HG03060 (cell line): Measurements from ENCODE around the gene MOB2.
"Not testable (repeated sequence)": the region's sequence is repeated elsewhere in the genome, so short reads cannot be mapped to it uniquely, and the experiment has no call there.

Source experiments
- ATAC-seq: cut with Tn5 transposase; IDR thresholded peaks from one replicate; pipeline ENCODE4 v1.9.1; 2021; ENCODE audit warnings: low read depth, moderate number of reproducible peaks; ENCODE audit not compliant: unreplicated experiment

MOB2 gene

DNA sequence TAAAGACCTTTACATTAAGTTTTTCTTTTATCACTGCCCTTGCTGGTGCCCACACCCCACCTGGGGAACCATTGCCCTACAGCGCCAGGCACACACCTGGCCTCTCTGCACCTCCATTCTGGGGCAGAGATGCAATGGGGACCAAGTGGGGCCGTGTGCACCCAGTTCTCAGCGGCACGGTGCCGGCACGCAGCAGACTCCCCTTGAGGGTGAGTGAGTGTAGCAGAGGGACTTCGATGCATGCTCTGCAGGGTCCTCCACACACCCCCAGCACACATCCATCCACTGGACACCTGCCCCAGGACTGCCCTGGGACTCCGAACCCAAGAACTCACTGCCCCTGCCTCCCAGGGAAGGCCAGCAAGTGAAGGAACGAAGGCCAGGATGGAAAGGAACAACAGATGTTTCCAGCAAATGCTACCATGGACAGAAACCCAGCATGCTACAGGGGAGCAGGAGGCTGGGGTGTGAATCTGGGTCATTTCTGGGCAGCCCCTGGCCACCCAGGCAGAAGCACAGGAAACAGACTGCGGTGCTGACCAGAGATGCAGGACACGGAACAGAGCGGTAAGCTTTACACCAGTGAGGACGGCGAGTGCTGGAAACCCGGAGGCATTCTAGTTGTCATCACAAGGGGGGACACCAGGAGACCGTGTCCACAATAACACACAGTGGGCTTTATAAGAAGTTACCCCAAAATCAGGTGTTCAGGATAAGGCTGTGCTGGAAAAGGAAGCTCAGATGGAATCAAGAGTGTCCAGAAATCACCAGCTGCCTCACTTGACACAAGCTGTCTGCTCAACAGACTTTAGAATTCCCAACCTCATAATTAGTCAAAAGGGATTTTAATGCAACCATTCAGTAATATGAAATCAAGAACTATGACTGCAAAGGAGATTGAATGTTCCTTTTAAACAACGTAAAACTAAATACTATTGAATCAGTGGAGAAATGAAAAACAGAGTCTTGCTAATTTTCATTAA, 32.7 kb upstream of the MOB2 start:
- ATAC-seq: no peak

DNA sequence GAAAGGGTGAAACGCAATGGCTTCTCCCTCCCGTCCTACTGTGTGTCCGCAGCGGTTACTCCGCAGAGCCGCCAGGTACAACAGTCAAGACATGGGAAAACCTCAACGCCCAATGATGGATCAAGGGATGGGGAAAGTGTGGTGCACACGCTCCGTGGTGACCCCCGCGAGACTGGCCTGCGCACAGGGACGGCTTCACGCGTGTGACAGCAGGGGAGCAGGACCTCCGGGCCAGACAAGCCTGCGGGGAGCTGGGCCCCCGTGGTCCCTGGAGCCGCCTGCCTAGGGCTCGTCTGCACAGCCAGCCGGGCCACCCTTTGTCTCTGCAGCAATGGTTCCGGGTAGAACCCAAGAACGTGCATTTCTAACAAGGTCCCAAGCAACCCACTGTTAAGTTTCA, 31.7 kb upstream of the MOB2 start:
- ATAC-seq: no peak

DNA sequence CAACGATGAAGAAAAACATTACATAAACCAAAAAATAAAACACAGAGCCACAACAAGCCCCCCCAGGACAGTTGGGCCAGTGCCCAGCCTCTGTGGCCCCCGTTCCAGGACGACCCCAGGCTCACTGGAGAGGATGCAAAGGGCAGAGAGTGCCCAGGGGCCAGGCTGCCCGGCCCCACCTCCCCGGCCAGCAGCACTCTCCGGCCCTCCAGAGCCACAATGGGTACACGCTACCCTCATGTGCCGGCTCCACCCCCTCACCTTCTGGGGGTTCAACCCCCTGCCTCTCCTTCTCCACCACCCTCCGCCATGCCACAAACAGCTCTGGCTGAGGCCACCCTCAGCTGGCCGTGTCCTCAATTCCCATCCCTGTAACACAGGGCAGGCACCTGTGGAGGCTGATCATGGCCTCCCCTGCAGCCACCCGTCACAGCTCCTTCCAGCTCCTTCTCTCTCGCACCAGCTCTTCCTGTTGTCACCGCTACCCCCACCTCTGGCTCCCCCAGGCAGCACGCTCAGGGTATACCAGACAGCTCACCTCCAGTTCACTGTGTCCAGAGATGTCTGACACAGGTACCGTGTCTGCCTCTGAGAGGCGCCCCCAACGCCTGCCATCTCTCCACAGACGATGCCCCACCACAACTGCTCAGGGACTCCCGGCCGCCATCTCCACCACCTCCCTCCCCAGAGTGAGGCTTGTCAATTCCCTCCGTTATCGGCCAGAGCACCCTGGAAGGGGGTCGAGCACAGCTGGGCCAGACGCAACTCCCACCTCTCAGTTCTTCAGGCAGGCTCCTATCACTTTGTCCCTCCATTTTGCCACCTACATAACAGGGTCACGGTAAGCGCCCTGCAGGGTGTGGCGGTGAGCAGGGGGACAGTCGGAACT, 30.8 kb upstream of the MOB2 start:
- ATAC-seq: no peak

DNA sequence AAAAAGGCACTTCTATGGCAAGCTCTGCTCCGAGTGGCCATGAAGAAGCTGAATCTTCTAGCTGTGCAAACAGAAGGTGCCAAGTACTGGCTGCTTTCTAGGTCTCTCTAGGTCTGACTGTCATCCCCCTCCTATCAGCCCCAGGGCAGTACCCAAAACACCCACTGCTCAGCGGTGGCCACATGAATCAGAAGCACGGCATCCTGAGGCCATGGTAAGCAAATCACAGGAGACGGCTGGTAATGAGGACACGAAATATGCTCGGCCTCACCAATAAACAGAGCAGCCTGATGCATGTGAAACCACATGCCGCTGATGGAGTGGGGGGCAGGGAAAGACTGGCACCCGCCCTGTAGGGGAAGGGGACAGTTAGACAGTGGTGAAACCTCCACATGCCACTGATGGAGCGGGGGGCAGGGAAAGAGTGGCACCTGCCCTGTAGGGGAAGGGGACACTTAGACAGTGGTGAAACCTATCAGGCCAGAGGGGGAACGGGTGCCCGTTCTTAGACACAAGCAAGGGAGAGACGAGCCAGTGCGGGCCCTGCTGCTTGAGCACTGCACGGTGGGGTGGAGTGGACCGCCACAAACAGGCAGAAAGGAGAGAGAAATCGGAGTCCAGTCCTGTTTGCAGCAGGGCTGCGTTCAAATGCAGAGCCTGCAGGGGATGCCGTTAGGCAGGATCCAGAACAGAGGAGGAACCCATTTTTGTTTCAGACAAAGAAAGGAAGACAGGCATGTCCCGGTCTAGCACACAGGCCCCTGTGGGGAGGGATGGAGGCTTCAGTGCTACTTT, 29.9 kb upstream of the MOB2 start:
- ATAC-seq: no peak

- ATAC-seq: no peak
Observed at GRCh38 chr11:1515082-1516060, 28.8 kb upstream of the MOB2 start.

DNA sequence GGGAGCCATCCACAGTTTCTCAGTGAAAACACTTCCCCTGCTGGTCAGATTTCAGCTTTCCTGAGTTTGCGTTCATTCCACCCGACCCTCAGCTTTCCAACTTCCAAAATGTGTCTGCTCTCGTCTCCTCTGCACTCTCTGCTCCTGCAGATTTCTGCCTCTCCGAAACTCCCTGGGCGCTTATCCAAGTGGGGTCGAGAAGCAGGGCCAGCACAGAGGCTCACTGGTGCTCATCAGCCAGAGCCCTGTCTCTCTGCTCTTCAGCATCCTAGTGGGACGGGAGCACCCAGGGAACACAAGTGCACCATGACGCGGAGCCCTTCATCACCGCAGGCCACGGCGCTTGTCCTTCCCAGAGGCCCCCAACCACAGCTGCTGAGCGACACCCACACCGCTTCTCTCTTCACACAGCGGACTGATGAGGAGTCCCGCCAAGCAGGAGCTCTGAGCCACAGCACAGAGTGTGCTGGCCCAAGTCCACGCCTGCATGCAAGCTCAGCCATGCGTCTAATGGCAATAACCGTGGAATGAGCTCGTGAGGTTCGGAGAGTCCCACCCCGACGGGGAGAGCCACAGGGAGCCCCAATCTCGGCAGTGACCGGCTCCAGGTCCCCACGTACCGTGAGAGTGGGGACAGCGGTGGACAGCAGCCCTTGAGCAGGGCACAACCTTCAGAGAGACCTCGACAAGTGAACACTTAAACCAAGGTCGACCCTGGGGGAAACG, 27.9 kb upstream of the MOB2 start:
- ATAC-seq: no peak

- no peak for ATAC-seq
Observed at GRCh38 chr11:1513326-1514296, 27.0 kb upstream of the MOB2 start.

GRCh38 chr11:1512531-1513258, 26.1 kb upstream of the MOB2 start:
- ATAC-seq: not testable (repeated sequence)

DNA sequence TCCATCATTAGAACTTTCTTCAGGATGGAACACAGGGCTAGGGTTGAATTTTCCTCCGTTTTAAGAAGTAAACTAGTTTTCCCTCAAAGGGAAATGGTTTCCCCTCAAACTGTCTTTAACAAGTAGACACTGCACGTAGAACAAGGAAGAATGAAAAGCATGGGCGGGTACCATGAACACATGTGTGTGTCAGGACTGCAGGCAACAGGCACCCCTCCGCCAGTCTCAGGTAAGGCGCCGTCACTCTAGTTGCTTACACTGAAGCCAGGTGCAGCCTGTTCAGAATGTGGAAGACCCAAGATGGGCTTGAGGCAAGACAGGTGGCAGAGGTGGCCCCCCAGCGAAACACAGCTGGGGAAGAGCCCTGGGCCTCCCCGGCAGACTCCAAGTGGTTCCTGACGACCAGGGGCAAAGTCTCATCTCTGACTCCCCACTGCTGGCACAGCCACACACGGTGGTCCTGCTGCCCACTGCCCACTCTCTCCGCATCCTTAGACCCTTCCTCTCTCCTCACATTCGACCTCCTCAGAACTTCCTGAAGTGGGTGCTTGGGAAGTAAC, 25.4 kb upstream of the MOB2 start:
- ATAC-seq: no peak

- ATAC-seq: no peak
Observed at GRCh38 chr11:1510928-1511327, 24.3 kb upstream of the MOB2 start.

GRCh38 chr11:1510351-1510750, 23.8 kb upstream of the MOB2 start:
- ATAC-seq: not testable (repeated sequence)

GRCh38 chr11:1509626-1510255, 23.2 kb upstream of the MOB2 start:
- ATAC-seq: no peak

- no peak for ATAC-seq
Observed at GRCh38 chr11:1508986-1509385, 22.4 kb upstream of the MOB2 start.

- no peak for ATAC-seq
Observed at GRCh38 chr11:1508491-1508891, 21.9 kb upstream of the MOB2 start.

DNA sequence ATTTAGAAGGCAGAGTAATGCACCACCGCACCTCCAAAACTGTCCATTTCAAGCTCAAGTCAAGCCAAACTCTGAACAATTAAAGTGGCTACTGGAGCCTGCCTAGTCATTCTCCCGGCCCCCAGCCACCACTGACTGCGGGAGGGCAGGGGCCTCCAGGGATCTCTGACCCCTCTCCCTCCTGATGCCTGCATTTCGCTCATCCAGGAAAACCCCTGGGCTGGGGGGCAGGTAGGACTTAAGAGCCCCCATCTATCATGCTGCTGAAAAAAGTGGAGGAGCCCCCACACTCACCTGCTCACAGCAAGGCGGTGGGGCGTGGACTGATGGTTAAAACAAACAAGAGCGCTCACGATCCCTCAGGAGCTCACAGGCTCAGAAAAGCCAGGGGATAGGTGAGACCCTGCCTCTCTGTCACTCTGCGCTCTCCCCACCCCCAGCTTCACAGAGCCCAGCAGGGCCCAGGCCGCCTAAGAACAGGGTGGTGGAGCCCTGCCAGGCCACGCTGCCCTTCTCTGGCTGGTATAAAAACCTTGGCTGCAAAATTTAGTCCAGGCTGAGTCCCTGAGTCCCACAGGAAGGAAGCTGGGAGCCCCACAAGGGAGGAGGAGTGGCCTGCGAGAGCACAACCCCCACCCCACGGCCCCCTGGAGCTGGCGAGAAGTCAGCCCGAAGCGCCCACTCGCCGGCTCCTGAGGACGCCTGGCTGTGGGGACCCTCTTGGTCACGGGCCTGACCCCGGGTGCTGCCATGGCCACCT, 21.0 kb upstream of the MOB2 start:
- no peak for ATAC-seq
